GM18526 (cell line): ENCODE data around the gene DYNC2I2.

Experiments used
- POLR2A ChIP-seq: IDR thresholded peaks from 3 replicates; pipeline ENCODE4 v1.6.1; 2011; ENCODE audit not compliant: insufficient read length; ENCODE audit errors: extremely low read depth

Gene DYNC2I2

GRCh38 chr9:128610897-128611296, 45.8 kb downstream of the DYNC2I2 start:
- TF ChIP-seq POLR2A: no peak

GRCh38 chr9:128607642-128608350, 48.9 kb downstream of the DYNC2I2 start:
- no peak for TF ChIP-seq POLR2A

- TF ChIP-seq POLR2A: no peak
Measured at GRCh38 chr9:128603697-128604096, 53.0 kb downstream of the DYNC2I2 start.

GRCh38 chr9:128600099-128600498, 56.5 kb downstream of the DYNC2I2 start:
- no peak for TF ChIP-seq POLR2A

- TF ChIP-seq POLR2A: no peak
Measured at GRCh38 chr9:128595471-128595870, 61.2 kb downstream of the DYNC2I2 start.

GRCh38 chr9:128593856-128594255, 62.8 kb downstream of the DYNC2I2 start:
- TF ChIP-seq POLR2A: no peak

- TF ChIP-seq POLR2A: no peak
Measured at GRCh38 chr9:128593039-128593438, 63.6 kb downstream of the DYNC2I2 start.

GRCh38 chr9:128588581-128589233, 67.9 kb downstream of the DYNC2I2 start:
- TF ChIP-seq POLR2A: no peak

GRCh38 chr9:128587453-128587852, 69.2 kb downstream of the DYNC2I2 start:
- no peak for TF ChIP-seq POLR2A
